Astrocyte of the spinal cord (primary cell): ENCODE measurements around the gene PEX11A.

Experiments used
- DNase-seq: peaks from one replicate; pipeline ENCODE4 v3.0.0; 2011; ENCODE audit warnings: low read depth, low spot score
- H3K4me3 ChIP-seq: 2 replicates; pipeline ENCODE4 v1.5.1; 2011; ENCODE audit warnings: low read depth, mild to moderate bottlenecking, low read length, moderate library complexity
- CTCF ChIP-seq: IDR thresholded peaks from 2 replicates; pipeline ENCODE4 v1.5.1; 2012; ENCODE audit warnings: low read depth, mild to moderate bottlenecking, low read length, inconsistent platforms
- in situ Hi-C: cut with HindIII; loops from 2 replicates; pipeline ENCODE4 v1.10.0; 2017; ENCODE audit warnings: low sequenced_read_pairs

PEX11A gene

GRCh38 chr15:89633585-89633984, 57.0 kb downstream of the PEX11A start:
- TF ChIP-seq CTCF = no peak
- no peak for DNase-seq
- in situ Hi-C loops = no loop called here
- no peak overlapping the region for H3K4me3 ChIP-seq

GRCh38 chr15:89632563-89633430, 57.8 kb downstream of the PEX11A start:
- no peak for DNase-seq
- no peak for TF ChIP-seq CTCF
- in situ Hi-C loops = no loop called here
- no peak overlapping the region for H3K4me3 ChIP-seq

GRCh38 chr15:89631902-89632264, 58.7 kb downstream of the PEX11A start:
- no peak overlapping the region for H3K4me3 ChIP-seq
- no peak for TF ChIP-seq CTCF
- DNase-seq = no peak
- in situ Hi-C loops = no loop called here
